ENCODE results near the gene LAMB1. TPM values are rescaled to one million over a fixed set of nuclear protein-coding genes. Genes with fewer than 3 reads are reported as not detected.
"Not testable (repeated sequence)": the region's sequence is repeated elsewhere in the genome, so short reads cannot be mapped to it uniquely, and the experiment has no call there.

The LAMB1 gene
- total and polyA plus RNA-seq, 7 donors: 17.0 to 45.9 (median 25.8) TPM

DNA sequence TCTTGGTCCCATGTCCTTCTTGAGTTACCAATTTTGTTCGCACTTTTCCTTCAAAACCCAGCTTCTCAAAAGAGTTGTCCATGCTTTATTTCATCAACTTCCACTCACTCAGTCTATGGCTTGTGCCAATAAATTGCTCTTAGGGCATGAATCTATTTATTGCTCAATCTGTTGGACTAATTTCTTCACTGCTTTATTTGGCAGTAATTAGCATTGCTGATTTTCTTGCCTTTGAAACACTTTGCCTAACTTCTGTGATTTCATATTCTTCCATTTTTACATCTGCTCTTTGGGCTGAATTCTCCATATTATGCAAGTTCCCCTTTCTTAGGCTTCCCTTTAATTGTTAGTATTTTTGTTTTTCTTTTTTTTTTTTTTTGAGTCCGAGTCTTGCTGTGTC is 95.2 kb downstream of the LAMB1 start:
- 91 to 100% (median 92%) methylated on average over 2 of the region's 2 CpGs for WGBS, 3 donors
- peak in 2 of 4 donors; percentile 31 to 61 for ATAC-seq
- no peak for DNase-seq
- TF ChIP-seq, protein P1, sequence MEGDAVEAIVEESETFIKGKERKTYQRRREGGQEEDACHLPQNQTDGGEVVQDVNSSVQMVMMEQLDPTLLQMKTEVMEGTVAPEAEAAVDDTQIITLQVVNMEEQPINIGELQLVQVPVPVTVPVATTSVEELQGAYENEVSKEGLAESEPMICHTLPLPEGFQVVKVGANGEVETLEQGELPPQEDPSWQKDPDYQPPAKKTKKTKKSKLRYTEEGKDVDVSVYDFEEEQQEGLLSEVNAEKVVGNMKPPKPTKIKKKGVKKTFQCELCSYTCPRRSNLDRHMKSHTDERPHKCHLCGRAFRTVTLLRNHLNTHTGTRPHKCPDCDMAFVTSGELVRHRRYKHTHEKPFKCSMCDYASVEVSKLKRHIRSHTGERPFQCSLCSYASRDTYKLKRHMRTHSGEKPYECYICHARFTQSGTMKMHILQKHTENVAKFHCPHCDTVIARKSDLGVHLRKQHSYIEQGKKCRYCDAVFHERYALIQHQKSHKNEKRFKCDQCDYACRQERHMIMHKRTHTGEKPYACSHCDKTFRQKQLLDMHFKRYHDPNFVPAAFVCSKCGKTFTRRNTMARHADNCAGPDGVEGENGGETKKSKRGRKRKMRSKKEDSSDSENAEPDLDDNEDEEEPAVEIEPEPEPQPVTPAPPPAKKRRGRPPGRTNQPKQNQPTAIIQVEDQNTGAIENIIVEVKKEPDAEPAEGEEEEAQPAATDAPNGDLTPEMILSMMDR (IDR thresholded peaks at IDR 0.05): no peak
- Histone ChIP-seq H3K27ac (no peak overlapping the region), H3K4me3 (no peak overlapping the region), H3K9me3 (no peaks in the 10 kb centered on the region), H3K36me3 (ENCODE audit: insufficient read depth in 1 of 2, low read depth in 1 of 2) (peaks cover 4 to 100% of the 10 kb centered on the region in 2 donors), H3K27me3 (ENCODE audit: insufficient read depth in 3 of 3, low read length in 2 of 3) (no peaks in the 10 kb centered on the region), H3K4me1 (peaks cover 5% of the 10 kb centered on the region)
- intact Hi-C loops (cut with DNase I): no loop called here

DNA sequence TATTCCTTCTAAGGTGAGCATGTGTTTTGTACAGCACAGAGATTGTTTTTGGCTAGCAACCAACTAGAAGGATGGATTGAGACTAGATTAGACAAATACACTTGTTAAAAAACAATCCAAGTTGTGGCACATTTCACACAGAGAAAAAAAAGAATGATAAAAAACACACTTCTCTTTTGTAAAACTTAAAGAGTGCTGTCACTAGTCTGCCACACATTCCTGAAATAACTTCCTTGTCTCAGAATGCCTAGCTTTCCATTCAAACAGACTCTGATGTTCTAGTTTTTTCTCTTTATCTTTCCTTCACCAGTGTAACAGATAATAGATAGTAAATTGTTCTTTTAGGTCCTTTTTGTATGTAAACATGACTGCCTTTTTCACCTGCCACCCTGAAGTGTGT is 100.6 kb downstream of the LAMB1 start:
- intact Hi-C loops (cut with DNase I): no loop called here
- peaks cover 21% of the 10 kb centered on the region for H3K4me1 ChIP-seq
- H3K36me3 ChIP-seq (ENCODE audit: insufficient read depth in 1 of 2, low read depth in 1 of 2): peaks cover 4 to 56% of the 10 kb centered on the region in 2 donors
- H3K27ac ChIP-seq: no peak overlapping the region
- no peaks in the 10 kb centered on the region for H3K9me3 ChIP-seq
- no peaks in the 10 kb centered on the region for H3K27me3 ChIP-seq (ENCODE audit: insufficient read depth in 3 of 3, low read length in 2 of 3)
- DNase-seq (no peak), ATAC-seq (no peak)
- H3K4me3 ChIP-seq: no peak overlapping the region
- TF ChIP-seq, protein P1 (IDR thresholded peaks at IDR 0.05): no peak

DNA sequence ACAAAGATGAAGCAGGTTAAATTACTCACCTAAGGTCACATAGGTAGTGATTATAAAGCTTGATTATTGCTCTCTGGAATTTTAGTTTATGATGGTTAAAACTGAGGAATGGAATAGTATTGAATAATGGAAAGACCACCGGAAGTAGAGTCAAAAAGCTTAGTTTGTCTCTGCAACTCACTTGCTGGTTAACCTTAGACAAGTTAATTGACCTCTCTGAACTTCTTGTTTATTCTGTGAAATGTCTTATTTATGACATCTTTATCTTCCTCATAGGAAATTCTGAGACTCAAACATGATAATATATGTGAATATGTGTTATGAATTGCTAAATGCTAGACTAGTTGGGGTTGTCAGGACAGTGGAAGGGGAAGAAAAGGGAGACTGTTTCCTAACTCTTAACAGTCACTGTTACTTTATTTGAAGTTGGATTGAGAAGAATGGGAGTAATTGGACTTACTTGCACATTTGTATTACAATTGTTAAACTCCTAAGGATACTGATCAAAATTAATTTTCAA is 102.4 kb downstream of the LAMB1 start:
- Histone ChIP-seq H3K36me3 (ENCODE audit: insufficient read depth in 1 of 2, low read depth in 1 of 2) (peaks cover 0 to 48% of the 10 kb centered on the region in 2 donors), H3K4me1 (peaks cover 20% of the 10 kb centered on the region), H3K27ac (no peak overlapping the region), H3K27me3 (ENCODE audit: insufficient read depth in 3 of 3, low read length in 2 of 3) (no peaks in the 10 kb centered on the region), H3K4me3 (no peak overlapping the region), H3K9me3 (no peaks in the 10 kb centered on the region)
- 78 to 91% (median 91%) methylated on average over 1 of the region's 1 CpG for WGBS, 3 donors
- intact Hi-C loops (cut with DNase I): no loop called here
- no peak for DNase-seq
- TF ChIP-seq, protein P1 (IDR thresholded peaks at IDR 0.05): no peak
- ATAC-seq: no peak

DNA sequence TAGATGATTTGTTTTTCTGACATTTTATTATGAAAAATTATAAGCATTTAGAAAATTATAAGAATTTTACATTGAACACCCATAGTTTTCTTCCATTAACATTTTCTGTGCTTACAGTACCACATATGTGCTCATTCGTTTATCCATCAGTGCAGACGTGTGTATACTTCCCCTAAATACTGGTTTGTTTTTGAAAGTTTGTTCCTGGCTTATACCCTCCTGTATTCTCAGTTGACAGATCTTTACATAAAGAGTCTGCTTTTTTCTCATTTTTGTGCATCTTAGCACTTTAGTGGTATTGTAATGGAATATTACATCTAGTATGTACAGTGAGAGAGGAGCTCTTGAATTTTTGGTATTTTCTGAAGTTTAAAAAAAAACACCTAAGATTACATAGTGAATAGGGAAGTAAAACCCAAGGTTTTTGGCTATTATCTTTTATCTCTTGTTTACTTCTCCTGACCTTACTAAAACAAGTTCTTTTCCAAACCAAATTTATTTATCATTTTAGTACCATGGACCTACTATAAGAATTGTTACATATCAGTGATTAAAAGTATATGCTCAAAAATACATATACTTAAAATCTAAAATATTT is 103.9 kb downstream of the LAMB1 start:
- peaks cover 31% of the 10 kb centered on the region for H3K4me1 ChIP-seq
- no peak for DNase-seq
- intact Hi-C loops (cut with DNase I): loop anchor here in 1 of 2 donors (10.0 kb wide), 1 partner anchor 334 kb away; the partner anchor contains the start of genes COG5 and DUS4L

DNA sequence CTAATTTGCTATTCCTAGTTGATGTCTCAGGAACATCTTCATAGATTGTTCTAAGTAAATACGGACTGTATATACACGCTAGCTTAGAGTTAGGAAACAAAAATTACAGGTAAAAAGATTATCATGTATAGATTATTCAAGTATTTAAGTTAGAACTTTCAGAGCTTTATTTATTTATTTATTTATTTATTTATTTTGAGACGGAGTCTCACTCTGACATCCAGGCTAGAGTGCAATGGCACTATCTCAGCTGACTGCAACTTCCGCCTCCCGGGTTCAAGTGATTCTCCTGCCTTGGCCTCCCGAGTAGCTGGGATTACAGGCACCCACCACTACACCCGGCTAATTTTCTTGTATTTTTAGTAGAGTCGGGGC is 110.6 kb downstream of the LAMB1 start:
- H3K9me3 ChIP-seq; DNase-seq; ATAC-seq; H3K27me3 ChIP-seq (ENCODE audit: insufficient read depth in 3 of 3, low read length in 2 of 3): not testable (repeated sequence)
- whole genome bisulfite sequencing, 3 donors: 83 to 89% (median 88%) methylated on average over 8 of the region's 8 CpGs
- Histone ChIP-seq H3K27ac (peak overlapping the region; percentile 96), H3K4me1 (peaks cover 36% of the 10 kb centered on the region), H3K36me3 (ENCODE audit: insufficient read depth in 1 of 2, low read depth in 1 of 2) (peaks cover 0 to 38% of the 10 kb centered on the region in 2 donors), H3K4me3 (peak overlapping the region; percentile 82)
- intact Hi-C loops (cut with DNase I): loop anchor here in 1 of 2 donors (10.0 kb wide), 1 partner anchor 328 kb away; the partner anchor contains the start of genes COG5 and DUS4L

More for the DNA sequence above, 103.9 kb downstream of the LAMB1 start:
- ATAC-seq: no peak
- no peak overlapping the region for H3K4me3 ChIP-seq
- H3K27ac ChIP-seq: no peak overlapping the region
- WGBS, 3 donors: 66 to 84% (median 79%) methylated on average over 2 of the region's 2 CpGs
- no peaks in the 10 kb centered on the region for H3K9me3 ChIP-seq
- H3K36me3 ChIP-seq (ENCODE audit: insufficient read depth in 1 of 2, low read depth in 1 of 2): peaks cover 0 to 48% of the 10 kb centered on the region in 2 donors
- TF ChIP-seq, protein P1 (IDR thresholded peaks at IDR 0.05): no peak
- H3K27me3 ChIP-seq (ENCODE audit: insufficient read depth in 3 of 3, low read length in 2 of 3): no peaks in the 10 kb centered on the region
